Measurements from ENCODE around the gene FXN.
A peak's percentile ranks its signal among the peaks of the same experiment; 100 is the strongest.

The FXN gene

DNA sequence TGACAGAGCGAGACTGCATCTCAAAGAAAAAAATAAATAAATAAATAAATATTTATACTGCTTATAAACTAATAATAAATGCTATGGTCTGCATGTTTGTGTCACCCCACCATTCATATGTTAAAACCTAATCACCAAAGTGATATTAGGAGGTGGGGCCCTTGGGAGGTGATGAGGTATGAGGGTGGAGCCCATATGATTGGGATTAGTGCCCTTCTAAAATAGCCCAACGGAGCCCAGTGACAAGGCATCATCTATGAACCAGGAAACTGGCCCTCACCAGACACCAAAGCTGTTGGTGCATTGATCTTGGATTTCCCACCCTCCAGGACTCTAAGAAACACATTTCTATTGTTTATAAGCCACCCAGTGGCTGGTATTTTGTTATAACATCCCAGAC, 5.1 kb downstream of the FXN start:
- peak overlapping the region; percentile 17 for H3K4me2 ChIP-seq (ENCODE audit: low read depth, low read length, poor library complexity, severe bottlenecking)
- H3K9me3 ChIP-seq (ENCODE audit: insufficient read depth, low read depth, low read length), result no peaks in the 10 kb centered on the region
- H2AFZ ChIP-seq (ENCODE audit: low read length), result no peak overlapping the region
- H4K20me1 ChIP-seq (ENCODE audit: insufficient read depth, low read length, poor library complexity, severe bottlenecking), result peaks cover 14% of the 10 kb centered on the region
- H3K9me2 ChIP-seq (replicated peaks; ENCODE audit: low read depth, low read length), result no peaks in the 10 kb centered on the region
- no peaks in the 10 kb centered on the region for H3K27me3 ChIP-seq (ENCODE audit: insufficient read depth, low read length, poor library complexity, severe bottlenecking)
- H3K4me1 ChIP-seq (ENCODE audit: insufficient read depth, low read length, poor library complexity, severe bottlenecking), result peaks cover 66% of the 10 kb centered on the region
- H3K4me3 ChIP-seq (ENCODE audit: low read length, poor library complexity, severe bottlenecking), result no peak overlapping the region
- 0 out of 2 replicates have a peak, but pooled peaks cover 3% of the 10 kb centered on the region for H3F3A ChIP-seq (ENCODE audit: low read depth)
- TF ChIP-seq, protein P1, sequence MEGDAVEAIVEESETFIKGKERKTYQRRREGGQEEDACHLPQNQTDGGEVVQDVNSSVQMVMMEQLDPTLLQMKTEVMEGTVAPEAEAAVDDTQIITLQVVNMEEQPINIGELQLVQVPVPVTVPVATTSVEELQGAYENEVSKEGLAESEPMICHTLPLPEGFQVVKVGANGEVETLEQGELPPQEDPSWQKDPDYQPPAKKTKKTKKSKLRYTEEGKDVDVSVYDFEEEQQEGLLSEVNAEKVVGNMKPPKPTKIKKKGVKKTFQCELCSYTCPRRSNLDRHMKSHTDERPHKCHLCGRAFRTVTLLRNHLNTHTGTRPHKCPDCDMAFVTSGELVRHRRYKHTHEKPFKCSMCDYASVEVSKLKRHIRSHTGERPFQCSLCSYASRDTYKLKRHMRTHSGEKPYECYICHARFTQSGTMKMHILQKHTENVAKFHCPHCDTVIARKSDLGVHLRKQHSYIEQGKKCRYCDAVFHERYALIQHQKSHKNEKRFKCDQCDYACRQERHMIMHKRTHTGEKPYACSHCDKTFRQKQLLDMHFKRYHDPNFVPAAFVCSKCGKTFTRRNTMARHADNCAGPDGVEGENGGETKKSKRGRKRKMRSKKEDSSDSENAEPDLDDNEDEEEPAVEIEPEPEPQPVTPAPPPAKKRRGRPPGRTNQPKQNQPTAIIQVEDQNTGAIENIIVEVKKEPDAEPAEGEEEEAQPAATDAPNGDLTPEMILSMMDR (conservative IDR thresholded peaks at IDR 0.05; ENCODE audit: low read length), result no peak
- no peak for TF ChIP-seq EZH2phosphoT487 (IDR thresholded peaks at IDR 0.05; ENCODE audit: borderline replicate concordance)
- H3K9ac ChIP-seq (ENCODE audit: low read depth, low read length, poor library complexity, severe bottlenecking), result no peak overlapping the region
- peaks cover 93% of the 10 kb centered on the region for H3K79me2 ChIP-seq (ENCODE audit: insufficient read depth, low read length)
- no peaks in the 10 kb centered on the region for H3K36me3 ChIP-seq (ENCODE audit: insufficient read depth, low read length)

DNA sequence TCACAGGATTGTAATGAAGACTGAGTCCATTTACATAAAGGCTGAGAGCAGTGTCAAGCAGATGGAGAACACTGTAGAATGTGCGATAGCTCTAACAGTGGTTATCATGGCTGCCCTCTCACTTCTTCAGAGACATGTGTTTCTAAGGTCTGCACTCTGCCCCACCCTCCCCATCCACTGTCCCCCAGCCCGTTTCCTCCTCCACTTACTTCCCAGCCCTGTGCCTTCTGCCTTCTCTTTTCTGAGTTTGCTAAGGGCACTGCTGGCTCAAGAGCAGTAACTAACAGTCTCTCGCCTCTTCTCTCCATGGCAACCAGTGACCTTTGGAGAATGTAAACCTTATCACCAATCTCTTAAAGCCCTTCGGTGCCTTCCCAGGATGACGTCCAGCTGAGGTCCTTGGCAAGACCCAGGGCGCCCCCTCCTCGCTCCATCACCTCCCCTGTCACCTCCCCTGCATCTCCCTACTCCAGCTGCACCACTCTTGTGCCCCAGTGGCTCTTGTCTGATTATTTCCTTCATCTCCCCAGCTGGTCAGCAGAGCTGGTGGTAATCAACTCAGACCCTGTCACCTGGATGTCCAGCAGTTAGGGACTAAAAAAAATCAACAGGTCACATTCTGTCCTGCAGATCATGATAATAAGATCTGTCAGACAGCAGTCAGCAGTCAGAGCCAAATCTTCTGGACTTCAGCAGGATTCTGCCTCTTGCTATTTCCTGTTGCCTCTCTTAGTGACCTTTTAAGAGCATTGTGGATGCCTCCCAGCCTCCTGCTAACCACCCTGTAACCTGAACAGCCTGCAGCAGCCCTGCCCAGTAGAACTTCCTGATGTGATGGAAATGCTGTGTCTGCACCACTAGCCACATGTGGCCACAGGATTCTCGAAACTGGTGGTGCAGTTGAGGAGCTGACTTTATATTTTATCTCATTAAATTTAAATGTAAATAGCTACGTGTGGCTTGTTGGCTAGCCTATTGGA, 9.0 kb downstream of the FXN start:
- Histone ChIP-seq H3K9me3 (ENCODE audit: insufficient read depth, low read depth, low read length) (no peaks in the 10 kb centered on the region), H3K4me2 (ENCODE audit: low read depth, low read length, poor library complexity, severe bottlenecking) (peak overlapping the region; percentile 83), H3K36me3 (ENCODE audit: insufficient read depth, low read length) (peaks cover 27% of the 10 kb centered on the region; the same call in 1 of the 2 replicates), H4K20me1 (ENCODE audit: insufficient read depth, low read length, poor library complexity, severe bottlenecking) (peaks cover 9% of the 10 kb centered on the region), H3K9me2 (replicated peaks; ENCODE audit: low read depth, low read length) (no peaks in the 10 kb centered on the region), H3K4me3 (ENCODE audit: low read length, poor library complexity, severe bottlenecking) (peak overlapping the region; percentile 58), H3K4me1 (ENCODE audit: insufficient read depth, low read length, poor library complexity, severe bottlenecking) (peaks cover 64% of the 10 kb centered on the region), H3K27me3 (ENCODE audit: insufficient read depth, low read length, poor library complexity, severe bottlenecking) (no peaks in the 10 kb centered on the region), H3K79me2 (ENCODE audit: insufficient read depth, low read length) (peaks cover 82% of the 10 kb centered on the region), H2AFZ (ENCODE audit: low read length) (no peak overlapping the region), H3F3A (ENCODE audit: low read depth) (0 out of 2 replicates have a peak, but pooled peaks cover 3% of the 10 kb centered on the region), H3K9ac (ENCODE audit: low read depth, low read length, poor library complexity, severe bottlenecking) (peak overlapping the region; percentile 61)
- TF ChIP-seq EZH2phosphoT487 (IDR thresholded peaks at IDR 0.05; ENCODE audit: borderline replicate concordance), result no peak
- TF ChIP-seq, protein P1 (conservative IDR thresholded peaks at IDR 0.05; ENCODE audit: low read length), result no peak

DNA sequence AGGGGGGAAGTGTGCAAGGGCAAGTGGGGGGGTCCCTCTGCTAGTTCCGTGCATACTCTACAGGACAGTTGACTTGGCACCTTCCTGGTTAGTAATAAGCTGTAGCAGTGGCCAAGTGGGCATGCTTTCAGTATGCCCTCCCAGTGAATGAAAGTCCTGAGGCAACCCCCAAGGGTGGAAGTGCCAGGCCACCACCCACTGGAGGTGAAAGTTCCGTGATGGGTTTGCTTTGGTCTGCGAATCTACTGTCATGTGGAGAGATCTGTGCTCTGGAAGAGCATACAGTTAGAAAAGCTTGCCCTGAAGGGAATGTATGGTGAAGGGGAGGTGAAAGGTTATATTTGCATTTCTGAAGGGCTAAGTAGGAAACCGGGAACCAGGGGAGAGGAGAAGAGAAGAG, 10.3 kb downstream of the FXN start:
- H3K9me3 ChIP-seq (ENCODE audit: insufficient read depth, low read depth, low read length), result no peaks in the 10 kb centered on the region
- H3K9ac ChIP-seq (ENCODE audit: low read depth, low read length, poor library complexity, severe bottlenecking), result peak overlapping the region; percentile 61
- no peak overlapping the region for H2AFZ ChIP-seq (ENCODE audit: low read length)
- no peak overlapping the region for H3K4me3 ChIP-seq (ENCODE audit: low read length, poor library complexity, severe bottlenecking)
- H3K4me1 ChIP-seq (ENCODE audit: insufficient read depth, low read length, poor library complexity, severe bottlenecking), result peaks cover 58% of the 10 kb centered on the region
- 0 out of 2 replicates have a peak, but pooled peaks cover 3% of the 10 kb centered on the region for H3F3A ChIP-seq (ENCODE audit: low read depth)
- peaks cover 34% of the 10 kb centered on the region; the same call in 1 of the 2 replicates for H3K36me3 ChIP-seq (ENCODE audit: insufficient read depth, low read length)
- peaks cover 77% of the 10 kb centered on the region for H3K79me2 ChIP-seq (ENCODE audit: insufficient read depth, low read length)
- H4K20me1 ChIP-seq (ENCODE audit: insufficient read depth, low read length, poor library complexity, severe bottlenecking), result peaks cover 9% of the 10 kb centered on the region
- H3K27me3 ChIP-seq (ENCODE audit: insufficient read depth, low read length, poor library complexity, severe bottlenecking), result no peaks in the 10 kb centered on the region
- no peaks in the 10 kb centered on the region for H3K9me2 ChIP-seq (replicated peaks; ENCODE audit: low read depth, low read length)
- H3K4me2 ChIP-seq (ENCODE audit: low read depth, low read length, poor library complexity, severe bottlenecking), result peak overlapping the region; percentile 83
- TF ChIP-seq EZH2phosphoT487 (IDR thresholded peaks at IDR 0.05; ENCODE audit: borderline replicate concordance), result no peak
- TF ChIP-seq, protein P1 (conservative IDR thresholded peaks at IDR 0.05; ENCODE audit: low read length), result no peak

Data from Loucy (cell line).